ENCODE measurements around the gene SH3D19. TPM values are rescaled to one million over a fixed set of nuclear protein-coding genes. Genes with fewer than 3 reads are reported as not detected.

The SH3D19 gene
- polyA plus RNA-seq, 2 of the 4 experiments (the other 2 are of a cell fraction): 15.3 to 22.9 TPM

DNA sequence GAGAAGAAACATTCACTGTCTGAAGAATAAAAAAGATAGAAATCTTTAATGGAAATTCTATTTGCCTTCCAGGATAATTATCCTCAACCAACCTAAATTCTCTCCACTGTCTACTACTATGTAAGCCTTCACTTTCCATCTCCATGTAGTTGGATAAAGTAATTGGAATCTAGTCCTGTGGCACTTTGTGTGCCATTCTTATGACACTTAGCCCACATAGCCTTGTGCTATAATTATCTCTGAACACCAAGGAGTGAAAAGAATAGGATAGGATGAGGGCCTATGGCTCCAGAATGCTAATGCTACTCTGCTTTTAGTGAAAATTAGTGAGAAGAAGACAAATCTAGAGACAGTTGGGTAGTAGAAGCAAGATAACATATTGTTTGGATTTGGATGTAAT is 28.2 kb downstream of the SH3D19 start:
- no peak for DNase-seq (ENCODE audit: low read depth in 1 of 2, low spot score in 1 of 2)
- Histone ChIP-seq H3K27ac (no peak overlapping the region), H3K9me3 (no peaks in the 10 kb centered on the region), H3K4me3 (no peak overlapping the region), H3K4me2 (no peak overlapping the region), H3K4me1 (0 out of 3 replicates have a peak, but pooled peaks cover 5% of the 10 kb centered on the region)
- TF ChIP-seq CEBPB (IDR thresholded peaks at IDR 0.05) (no peak), MAFK (IDR thresholded peaks at IDR 0.05; ENCODE audit: partially characterized antibody) (no peak)
- ChIA-PET CTCF (no interaction called here), POLR2A (no interaction called here)
- no peak for FAIRE-seq
- no peak for ATAC-seq

DNA sequence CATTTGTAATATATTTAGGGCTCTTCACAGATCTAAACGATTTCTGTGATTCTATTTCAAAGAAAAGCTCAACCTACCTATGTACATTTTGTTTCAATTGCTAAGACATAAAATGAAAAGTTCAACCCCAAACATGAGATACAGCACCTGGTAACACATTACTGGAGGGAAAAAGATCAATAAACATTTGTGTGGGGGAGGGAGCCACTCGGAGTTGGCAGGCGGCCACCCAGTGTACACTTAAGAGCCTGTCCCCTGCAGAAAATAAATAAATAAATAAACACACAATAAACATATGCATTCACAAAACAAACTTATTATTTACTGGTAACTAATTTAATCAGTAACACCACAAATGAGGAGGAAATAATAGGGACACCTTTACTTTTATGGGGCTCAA is 29.2 kb downstream of the SH3D19 start:
- H3K4me1 ChIP-seq: peaks cover 9% of the 10 kb centered on the region
- no peak for TF ChIP-seq BHLHE40 (IDR thresholded peaks at IDR 0.05; ENCODE audit: low read depth, low read length)
- TF ChIP-seq RNF2 (IDR thresholded peaks at IDR 0.05; ENCODE audit: borderline replicate concordance, low read depth): no peak
- no peak for TF ChIP-seq POLR2A (IDR thresholded peaks at IDR 0.05; ENCODE audit: low read length)
- TF ChIP-seq, protein P1, sequence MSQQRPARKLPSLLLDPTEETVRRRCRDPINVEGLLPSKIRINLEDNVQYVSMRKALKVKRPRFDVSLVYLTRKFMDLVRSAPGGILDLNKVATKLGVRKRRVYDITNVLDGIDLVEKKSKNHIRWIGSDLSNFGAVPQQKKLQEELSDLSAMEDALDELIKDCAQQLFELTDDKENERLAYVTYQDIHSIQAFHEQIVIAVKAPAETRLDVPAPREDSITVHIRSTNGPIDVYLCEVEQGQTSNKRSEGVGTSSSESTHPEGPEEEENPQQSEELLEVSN (IDR thresholded peaks at IDR 0.05; ENCODE audit: borderline replicate concordance, low read depth): no peak
- no peak for TF ChIP-seq HOXB13 (CRISPR knock-in tag; IDR thresholded peaks at IDR 0.05; ENCODE audit: low read depth)
- no peak for TF ChIP-seq ZFP36 (IDR thresholded peaks at IDR 0.05; ENCODE audit: borderline replicate concordance, partially characterized antibody)
- TF ChIP-seq HOXA7 (CRISPR knock-in tag; IDR thresholded peaks at IDR 0.05): no peak
- TF ChIP-seq, protein P2, sequence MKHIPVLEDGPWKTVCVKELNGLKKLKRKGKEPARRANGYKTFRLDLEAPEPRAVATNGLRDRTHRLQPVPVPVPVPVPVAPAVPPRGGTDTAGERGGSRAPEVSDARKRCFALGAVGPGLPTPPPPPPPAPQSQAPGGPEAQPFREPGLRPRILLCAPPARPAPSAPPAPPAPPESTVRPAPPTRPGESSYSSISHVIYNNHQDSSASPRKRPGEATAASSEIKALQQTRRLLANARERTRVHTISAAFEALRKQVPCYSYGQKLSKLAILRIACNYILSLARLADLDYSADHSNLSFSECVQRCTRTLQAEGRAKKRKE (CRISPR knock-in tag; IDR thresholded peaks at IDR 0.05; ENCODE audit: low read depth): no peak
- no peak for TF ChIP-seq RCOR1 (IDR thresholded peaks at IDR 0.05; ENCODE audit: low read depth, low read length)
- no peak for TF ChIP-seq CHD4 (IDR thresholded peaks at IDR 0.05; ENCODE audit: borderline replicate concordance)
- TF ChIP-seq RARB (CRISPR knock-in tag; IDR thresholded peaks at IDR 0.05): no peak
- no peak for FAIRE-seq
- ATAC-seq: no peak
- no peak overlapping the region for H3K4me2 ChIP-seq
- no peaks in the 10 kb centered on the region for H3K9me3 ChIP-seq
- WGBS (ENCODE audit: missing lambda C conversion rate): 85% methylated on average over 3 of the region's 3 CpGs
- POLR2A ChIA-PET: no interaction called here
- H3K27ac ChIP-seq: no peak overlapping the region
- H3K4me3 ChIP-seq: no peak overlapping the region
- no peak for DNase-seq (ENCODE audit: low read depth in 1 of 2, low spot score in 1 of 2)
- CTCF ChIA-PET: no interaction called here

DNA sequence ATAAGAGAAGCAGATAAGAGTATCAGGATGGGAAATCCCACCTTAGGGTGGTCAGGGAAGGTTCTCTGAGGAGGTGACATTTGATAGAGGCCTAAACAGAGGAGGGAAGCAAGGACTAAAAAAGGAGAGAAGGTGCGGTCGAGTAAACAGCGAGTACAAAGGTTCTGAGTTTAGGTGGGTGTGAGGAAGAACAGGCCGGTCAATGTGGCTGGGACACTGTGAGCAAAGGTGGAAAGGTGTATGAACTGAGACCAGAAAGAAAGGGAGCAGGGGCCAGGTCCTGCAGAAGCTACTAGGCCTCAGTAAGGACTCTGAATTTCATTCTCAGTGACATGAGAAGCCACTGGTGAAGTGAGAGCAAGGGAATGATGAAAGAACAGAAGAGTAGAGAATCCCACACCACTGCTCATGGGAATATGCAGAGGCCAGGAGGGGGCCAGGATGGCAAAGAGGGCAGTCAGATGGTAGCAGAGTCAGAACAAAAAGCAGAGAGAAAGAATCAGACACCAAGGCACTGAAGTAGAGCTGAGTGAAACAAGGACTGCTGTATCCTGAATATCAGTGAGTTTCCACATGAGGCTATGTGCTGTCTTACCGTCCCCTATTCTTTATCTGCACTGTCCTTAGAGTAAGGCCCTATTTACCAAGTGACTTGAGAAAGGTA is 30.4 kb downstream of the SH3D19 start:
- Histone ChIP-seq H3K27ac (no peak overlapping the region), H3K4me2 (no peak overlapping the region), H3K4me3 (no peak overlapping the region), H3K9me3 (no peaks in the 10 kb centered on the region), H3K4me1 (peaks cover 9% of the 10 kb centered on the region)
- TF ChIP-seq HEYL (CRISPR knock-in tag; IDR thresholded peaks at IDR 0.05): no peak
- TF ChIP-seq NFE2L2 (conservative IDR thresholded peaks at IDR 0.05; ENCODE audit: low read length): no peak
- TF ChIP-seq RARB (CRISPR knock-in tag; IDR thresholded peaks at IDR 0.05): no peak
- TF ChIP-seq ZSCAN20 (CRISPR knock-in tag; IDR thresholded peaks at IDR 0.05): no peak
- no peak for TF ChIP-seq ZNF302 (CRISPR knock-in tag; IDR thresholded peaks at IDR 0.05)
- no peak for TF ChIP-seq HDAC2 (IDR thresholded peaks at IDR 0.05)
- no peak for TF ChIP-seq JUN (IDR thresholded peaks at IDR 0.05)
- TF ChIP-seq MYC (IDR thresholded peaks at IDR 0.05; ENCODE audit: borderline replicate concordance, low read length): no peak
- no peak for TF ChIP-seq KDM5A (IDR thresholded peaks at IDR 0.05)
- no peak for TF ChIP-seq CEBPB (IDR thresholded peaks at IDR 0.05)
- TF ChIP-seq, protein P1 (IDR thresholded peaks at IDR 0.05; ENCODE audit: borderline replicate concordance, low read depth): no peak
- no peak for TF ChIP-seq CBX8 (IDR thresholded peaks at IDR 0.05)
- TF ChIP-seq, protein P3, sequence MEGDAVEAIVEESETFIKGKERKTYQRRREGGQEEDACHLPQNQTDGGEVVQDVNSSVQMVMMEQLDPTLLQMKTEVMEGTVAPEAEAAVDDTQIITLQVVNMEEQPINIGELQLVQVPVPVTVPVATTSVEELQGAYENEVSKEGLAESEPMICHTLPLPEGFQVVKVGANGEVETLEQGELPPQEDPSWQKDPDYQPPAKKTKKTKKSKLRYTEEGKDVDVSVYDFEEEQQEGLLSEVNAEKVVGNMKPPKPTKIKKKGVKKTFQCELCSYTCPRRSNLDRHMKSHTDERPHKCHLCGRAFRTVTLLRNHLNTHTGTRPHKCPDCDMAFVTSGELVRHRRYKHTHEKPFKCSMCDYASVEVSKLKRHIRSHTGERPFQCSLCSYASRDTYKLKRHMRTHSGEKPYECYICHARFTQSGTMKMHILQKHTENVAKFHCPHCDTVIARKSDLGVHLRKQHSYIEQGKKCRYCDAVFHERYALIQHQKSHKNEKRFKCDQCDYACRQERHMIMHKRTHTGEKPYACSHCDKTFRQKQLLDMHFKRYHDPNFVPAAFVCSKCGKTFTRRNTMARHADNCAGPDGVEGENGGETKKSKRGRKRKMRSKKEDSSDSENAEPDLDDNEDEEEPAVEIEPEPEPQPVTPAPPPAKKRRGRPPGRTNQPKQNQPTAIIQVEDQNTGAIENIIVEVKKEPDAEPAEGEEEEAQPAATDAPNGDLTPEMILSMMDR (IDR thresholded peaks at IDR 0.05): no peak
- CTCF ChIA-PET: interaction anchor here (0.6 kb wide), 1 partner anchor 278 kb away, joined by 6 read pairs; no protein-coding TSS in a partner anchor
- ATAC-seq: no peak
- no peak for DNase-seq (ENCODE audit: low read depth in 1 of 2, low spot score in 1 of 2)
- no peak for FAIRE-seq
- WGBS (ENCODE audit: missing lambda C conversion rate): 92% methylated on average over 5 of the region's 5 CpGs
- POLR2A ChIA-PET: no interaction called here

All from A549 (cell line).